Fibroblast of pulmonary artery (primary cell): ENCODE measurements around the gene VSTM4.

Experiments used
- DNase-seq: peaks from one replicate; pipeline ENCODE4 v3.0.0-alpha.2; 2010; ENCODE audit warnings: low read depth
- H3K4me3 ChIP-seq: replicated peaks from 2 replicates; pipeline ENCODE4 v1.5.1; 2011; ENCODE audit warnings: low read depth, mild to moderate bottlenecking, control low read depth, low read length, moderate library complexity
- CTCF ChIP-seq: IDR thresholded peaks from 2 replicates; pipeline ENCODE4 v1.5.1; 2011; ENCODE audit warnings: mild to moderate bottlenecking, control low read depth, low read length, inconsistent platforms; ENCODE audit errors: missing control alignments

Gene VSTM4

DNA sequence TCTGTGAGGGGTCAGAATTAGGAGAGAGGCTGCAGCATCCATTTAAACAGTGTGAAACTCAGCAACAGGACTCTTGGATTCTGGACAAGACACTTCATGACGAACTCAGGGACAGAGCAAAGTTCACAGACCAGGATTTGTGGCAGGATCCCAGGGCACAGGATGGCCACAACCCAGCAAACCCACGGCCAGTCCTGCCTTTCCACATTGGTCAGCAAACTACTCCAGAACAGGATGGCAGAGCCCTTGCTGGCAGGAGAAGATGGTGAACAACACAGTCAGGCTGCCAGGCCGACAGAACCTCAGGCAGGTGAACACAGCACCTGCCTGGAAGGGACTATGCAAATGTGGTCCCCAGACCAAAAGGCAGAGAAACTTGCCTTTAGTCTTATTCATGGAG, 34.4 kb downstream of the VSTM4 start:
- TF ChIP-seq CTCF, result no peak
- H3K4me3 ChIP-seq, result no peak overlapping the region
- no peak for DNase-seq

DNA sequence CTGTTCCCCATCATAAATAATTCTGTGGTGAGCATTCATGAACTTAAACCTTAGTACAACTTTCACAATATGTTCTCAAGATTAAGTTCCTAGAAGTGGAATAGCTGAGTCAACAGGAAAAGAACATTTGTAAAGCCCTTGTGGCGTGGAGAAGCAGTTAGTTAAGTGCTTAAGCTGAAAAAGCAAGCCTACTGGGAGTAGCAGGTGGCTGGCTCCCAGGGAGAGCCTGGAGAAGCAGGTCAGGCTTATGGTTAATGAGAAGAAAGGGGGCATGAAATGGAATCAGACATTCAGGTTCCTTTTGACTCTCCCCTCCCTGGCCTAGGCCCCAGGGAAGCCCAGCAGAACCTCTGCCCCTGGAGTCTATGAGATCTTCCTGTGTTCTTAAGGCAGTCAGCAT, 35.3 kb downstream of the VSTM4 start:
- DNase-seq, result peak; percentile 29
- TF ChIP-seq CTCF, result no peak

DNA sequence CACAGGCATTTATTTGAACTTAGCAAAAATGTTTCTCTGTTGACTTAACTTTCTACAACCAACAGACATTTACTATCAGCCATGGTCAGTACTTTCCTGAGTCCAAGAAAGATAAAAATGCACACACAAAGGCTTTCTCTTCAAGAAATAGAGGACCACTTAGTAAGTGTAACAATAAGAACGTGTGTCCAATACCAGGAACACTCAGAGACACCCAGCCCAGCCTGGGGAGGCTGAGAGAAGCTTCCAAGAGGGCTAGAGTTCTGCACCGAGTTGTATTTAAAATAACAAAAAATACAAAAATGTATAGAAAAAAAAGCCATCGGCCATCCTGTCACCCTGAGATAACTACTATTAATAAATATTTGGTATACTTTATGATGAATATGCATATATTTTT, 35.8 kb downstream of the VSTM4 start:
- no peak overlapping the region for H3K4me3 ChIP-seq
- TF ChIP-seq CTCF, result no peak
- DNase-seq, result no peak

More for the DNA sequence above, 35.3 kb downstream of the VSTM4 start:
- no peak overlapping the region for H3K4me3 ChIP-seq

DNA sequence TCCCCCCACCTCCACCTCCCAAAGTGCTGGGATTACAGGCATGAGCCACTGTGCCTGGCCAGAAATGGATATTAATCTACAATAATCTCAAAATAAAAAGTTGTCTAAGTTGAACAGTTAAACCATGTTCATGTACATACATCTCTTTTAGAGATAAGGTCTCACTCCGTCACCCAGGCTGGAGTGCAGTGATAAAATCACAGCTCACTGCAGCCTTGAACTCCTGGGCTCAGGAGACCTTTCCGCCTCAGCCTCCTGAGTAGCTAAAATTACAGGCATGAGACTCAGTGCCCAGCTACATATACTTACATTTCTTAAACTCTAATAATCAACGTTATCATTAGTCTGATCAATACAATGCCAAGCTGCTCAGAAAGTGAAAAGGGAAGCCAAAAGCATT, 36.2 kb downstream of the VSTM4 start:
- no peak for DNase-seq
- TF ChIP-seq CTCF, result no peak
- H3K4me3 ChIP-seq, result no peak overlapping the region

GRCh38 chr10:49078433-49078832, 36.9 kb downstream of the VSTM4 start:
- no peak for TF ChIP-seq CTCF
- DNase-seq, result no peak
- no peak overlapping the region for H3K4me3 ChIP-seq

- no peak for TF ChIP-seq CTCF
- no peak for DNase-seq
- no peak overlapping the region for H3K4me3 ChIP-seq
These were observed 38.4 kb downstream of the VSTM4 start for GRCh38 chr10:49076741-49077521.

DNA sequence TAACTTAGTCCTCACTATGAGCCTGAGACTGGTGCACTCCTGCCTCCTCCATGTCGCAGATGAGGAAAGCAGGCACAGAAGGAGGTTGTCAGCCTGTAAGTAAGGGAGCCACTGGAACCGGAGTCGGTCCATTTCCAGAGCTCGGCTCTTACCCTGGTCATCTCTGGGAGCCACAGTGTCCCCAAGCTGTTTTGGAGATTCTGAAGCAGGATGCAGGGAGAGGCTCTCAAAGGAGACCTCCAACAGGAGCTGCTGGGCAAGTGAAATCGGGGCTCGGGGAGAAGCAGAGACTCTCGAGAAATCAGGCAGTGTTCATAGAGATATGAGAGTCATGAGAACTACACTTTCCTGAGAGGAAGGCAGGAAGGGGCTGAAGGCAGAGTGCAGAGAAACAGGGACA, 39.0 kb downstream of the VSTM4 start:
- DNase-seq, result no peak
- no peak overlapping the region for H3K4me3 ChIP-seq
- no peak for TF ChIP-seq CTCF
